ENCODE measurements around the gene OR2A25.

The OR2A25 gene

DNA sequence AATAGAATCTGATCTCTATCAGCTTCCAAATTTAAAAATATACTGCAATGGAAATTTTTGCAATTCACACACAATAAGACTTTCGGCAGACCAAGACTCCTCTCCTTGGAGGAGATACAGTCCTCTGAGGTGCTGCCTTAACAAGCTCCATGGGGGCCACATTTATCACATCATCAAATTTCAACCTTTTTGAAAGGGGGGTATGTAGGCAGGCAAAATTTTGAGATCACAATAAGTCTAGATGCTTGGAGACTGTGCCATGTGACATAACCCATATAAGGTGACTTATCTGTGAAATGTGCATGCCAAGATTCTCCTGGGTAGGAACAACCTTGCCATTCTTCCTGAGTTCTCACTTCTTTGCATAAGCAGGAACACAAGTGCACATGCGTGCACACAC lies 16.4 kb downstream of the OR2A25 start, which contains the start of gene OR2A12:
OR2A12 (plus strand) TSS at position 301 of the 400 bp plus-strand sequence. CDS start 8,830 bp downstream, outside the sequence.
- no peak for DNase-seq

DNA sequence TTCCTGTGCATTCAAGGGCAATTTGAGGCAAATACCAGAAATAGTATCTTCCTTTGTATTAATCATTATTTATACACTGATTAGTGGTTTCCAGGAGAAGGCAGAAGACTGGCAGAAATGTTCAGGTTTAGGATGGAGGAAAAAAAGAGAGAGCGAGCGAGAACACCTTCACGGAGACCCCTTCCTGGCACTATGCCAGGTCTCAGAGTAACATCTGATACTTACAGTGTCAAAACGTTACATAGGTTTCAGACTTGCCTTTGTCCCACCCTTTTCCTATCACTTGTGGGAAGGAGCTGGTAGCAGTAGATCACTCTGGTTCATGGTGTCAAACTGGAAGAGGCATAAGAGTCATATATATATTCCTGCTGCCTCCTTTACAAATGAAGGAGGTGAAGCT lies 17.1 kb downstream of the OR2A25 start:
- DNase-seq: no peak

DNA sequence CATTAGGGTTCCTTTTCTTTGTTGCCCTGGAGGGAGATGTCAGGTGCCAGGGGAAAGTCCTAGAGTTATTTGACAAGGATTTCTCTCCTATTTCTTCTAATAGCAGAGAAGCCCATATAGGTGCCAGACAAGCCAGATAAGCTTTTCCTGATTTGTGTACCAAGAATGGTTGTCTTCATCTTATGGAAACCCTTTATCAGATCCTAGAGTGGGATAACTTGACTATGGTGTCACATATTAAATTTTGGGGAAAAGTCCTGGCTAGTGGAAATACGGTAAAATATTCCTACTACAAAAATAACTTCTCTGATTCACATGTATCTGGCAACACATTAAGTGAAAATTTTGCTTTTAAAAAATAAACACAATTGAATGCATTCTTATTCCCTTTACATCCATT lies 17.6 kb downstream of the OR2A25 start:
- no peak for DNase-seq

DNA sequence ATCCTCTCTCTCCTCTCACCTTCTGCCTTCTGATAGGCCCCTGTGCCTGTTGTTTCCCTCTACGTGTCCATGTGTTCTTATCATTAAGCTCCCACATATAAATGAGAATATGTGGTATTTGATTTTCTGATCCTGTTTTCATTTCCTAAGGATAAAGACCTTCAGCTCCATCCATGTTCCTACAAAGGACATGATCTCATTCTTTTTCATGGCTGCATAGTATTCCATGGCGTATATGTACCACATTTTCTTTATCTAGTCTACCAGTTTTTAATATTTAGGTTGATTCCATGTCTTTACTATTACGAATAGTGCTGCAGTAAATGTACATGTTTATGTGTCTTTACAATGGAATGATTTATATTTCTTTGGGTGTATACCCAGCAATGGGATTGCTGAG lies 21.1 kb downstream of the OR2A25 start:
- no peak for DNase-seq

DNA sequence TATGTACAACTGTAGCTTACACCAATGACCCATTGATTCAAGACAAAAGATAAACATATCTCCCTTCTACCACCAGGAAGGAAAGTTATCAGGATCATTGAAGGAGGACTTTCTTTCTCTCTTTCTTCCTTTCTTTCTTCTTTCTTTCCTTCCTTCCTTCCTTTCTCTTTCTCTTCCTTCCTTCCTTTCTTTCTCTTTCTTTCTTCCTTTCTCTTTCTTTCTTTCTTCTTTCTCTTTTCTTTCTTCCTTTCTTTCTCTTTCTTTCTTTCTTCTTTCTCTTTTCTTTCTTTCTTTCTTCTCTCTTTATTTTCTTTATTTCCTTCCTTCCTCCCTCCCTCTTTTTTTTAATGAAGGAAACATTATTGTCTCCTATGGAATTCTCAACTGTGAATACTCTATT lies 29.2 kb downstream of the OR2A25 start:
- no peak for DNase-seq

DNA sequence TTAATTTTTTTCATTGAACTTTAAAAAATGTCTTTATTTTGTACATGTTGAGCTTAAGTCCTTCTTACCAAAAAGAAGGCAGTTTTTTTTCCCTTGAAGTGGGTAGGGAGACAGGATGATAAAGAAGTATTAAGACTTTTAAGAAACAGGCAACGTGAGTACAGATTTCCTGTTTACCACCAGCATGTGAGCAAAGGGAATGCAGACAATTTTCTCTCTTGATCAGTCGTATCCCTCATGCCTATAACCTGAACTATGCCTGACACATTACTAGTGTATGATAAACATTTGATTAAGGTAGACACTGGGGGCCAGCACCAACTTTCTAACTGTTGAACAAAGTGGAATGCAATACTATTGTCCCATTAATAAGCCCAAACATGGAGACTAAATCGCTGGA lies 31.0 kb downstream of the OR2A25 start:
- DNase-seq: no peak

DNA sequence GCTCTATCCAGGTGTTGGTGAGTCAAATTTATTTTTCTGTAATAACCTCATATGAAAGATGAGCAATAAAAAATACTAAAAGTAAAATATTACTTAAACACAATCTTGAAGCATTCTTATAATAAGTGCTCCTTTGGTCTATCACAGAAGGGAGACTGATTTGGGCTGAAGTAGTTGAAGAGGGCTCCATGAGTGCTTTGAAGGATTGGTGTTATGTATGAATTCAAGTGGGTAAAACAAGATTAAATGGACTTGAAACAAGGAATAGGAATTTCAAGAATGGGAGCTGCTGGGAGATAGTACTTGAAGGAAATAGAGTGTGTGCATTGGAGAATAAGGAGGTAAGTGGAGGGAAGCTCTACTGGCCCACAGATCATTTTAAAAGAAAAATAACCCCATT lies 32.4 kb downstream of the OR2A25 start:
- DNase-seq: no peak

DNA sequence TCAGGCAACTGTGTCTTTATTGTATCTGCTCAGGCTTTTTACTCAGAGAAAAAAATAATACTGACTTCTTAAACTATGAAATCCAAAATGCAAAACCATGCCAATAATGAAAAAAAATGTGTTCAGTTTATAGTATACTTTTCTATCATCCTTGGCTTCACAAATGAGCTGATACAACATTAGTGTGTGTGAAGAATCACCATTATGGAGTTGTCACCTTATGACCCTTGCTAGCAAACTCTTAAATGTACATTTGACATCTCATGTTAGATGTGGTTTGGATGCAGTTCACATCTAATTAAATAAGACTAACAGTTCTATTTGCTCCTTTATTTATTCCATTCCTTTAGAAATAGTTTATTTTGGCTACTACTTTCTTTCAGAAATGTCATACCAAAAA lies 35.6 kb downstream of the OR2A25 start:
- no peak for DNase-seq

DNA sequence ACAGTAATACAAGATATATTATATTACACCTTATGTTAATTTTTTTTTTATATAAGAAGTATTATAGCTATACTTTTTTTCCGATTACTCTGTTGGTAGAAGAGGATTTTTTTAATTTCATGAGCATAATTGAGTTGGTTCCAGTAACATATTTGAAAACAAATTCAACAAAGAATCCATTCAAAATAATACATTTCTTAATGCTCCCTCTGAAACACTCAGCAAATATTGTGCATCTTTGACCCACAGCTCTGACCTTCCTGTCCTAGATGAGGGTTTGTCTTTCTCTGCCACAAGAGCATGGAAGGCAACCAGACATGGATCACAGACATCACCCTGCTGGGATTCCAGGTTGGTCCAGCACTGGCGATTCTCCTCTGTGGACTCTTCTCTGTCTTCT lies 39.7 kb downstream of the OR2A25 start, which contains the start of gene OR2A2:
OR2A2 (plus strand) TSS at position 301 of the 400 bp plus-strand sequence; CDS start at position 301, 0 bp downstream.
- no peak for DNase-seq

DNA sequence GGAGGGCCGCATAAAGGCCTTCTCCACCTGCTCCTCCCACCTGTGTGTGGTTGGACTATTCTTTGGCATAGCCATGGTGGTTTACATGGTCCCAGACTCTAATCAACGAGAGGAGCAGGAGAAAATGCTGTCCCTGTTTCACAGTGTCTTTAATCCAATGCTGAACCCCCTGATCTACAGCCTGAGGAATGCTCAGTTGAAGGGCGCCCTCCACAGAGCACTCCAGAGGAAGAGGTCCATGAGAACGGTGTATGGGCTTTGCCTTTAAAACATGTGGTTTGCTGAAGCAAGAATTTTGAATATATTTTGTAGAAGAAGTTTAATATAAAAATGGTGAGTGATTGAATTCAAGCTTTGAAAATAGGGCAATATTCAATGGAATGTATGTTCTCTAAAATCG lies 40.7 kb downstream of the OR2A25 start:
- no peak for DNase-seq

DNA sequence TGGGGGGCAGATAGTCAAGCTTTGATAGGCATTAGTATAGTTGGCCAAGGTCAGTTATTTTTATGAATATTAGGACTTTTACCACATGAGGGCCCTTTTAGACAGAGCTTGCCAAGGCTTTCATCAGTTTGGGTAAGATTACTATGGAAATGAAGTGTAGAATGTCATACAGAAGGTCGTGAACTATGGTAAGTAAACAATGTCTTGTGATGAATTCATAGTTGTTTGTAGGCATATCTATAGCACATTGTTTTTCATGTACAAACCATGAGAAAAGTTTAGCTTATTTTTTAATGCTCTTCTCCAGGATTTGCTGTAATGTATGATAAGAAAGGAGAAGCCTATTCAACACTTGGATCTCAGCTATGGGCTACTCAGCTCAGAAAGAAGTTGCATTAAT lies 44.0 kb downstream of the OR2A25 start:
- no peak for DNase-seq

DNA sequence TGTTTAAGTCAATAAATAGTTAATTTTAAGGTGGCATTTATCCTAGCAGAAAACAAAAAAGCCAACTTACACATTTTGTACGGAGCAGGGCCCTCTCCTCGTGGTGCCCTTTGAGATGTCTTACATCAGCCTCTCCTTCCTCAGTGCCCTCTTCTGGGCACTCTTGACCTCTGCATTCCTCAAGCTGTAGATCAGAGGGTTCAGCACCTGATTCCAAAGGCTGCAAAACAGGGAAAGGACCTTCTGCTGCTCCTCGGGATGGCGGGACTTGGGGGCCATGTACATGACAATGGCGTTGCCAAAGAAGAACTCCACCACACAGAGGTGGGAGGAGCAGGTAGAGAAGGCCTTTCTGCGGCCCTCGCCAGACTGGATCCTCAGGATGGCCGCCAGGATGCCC lies 48.7 kb downstream of the OR2A25 start:
- DNase-seq: no peak

DNA sequence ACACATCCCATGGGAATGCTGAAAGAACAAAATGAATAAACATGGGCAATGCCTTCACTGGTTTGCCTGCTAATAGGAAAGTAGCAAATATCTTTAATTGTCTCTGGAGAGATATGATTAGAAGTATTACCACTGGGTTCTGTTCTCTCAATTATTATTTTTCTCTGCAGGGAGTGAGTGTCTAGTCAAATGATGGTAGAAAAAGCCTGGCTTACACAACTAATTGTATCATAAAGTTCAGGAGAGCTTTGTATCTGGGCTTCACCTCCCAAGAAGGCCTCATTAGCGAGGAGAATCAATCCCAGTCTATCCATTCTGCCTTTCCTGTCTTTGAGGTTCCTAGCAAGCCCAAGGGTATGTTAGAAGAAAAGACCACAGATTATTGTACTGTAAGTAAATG lies 53.3 kb downstream of the OR2A25 start, which contains the start of gene OR2A14:
OR2A14 (plus strand) TSS at position 301 of the 400 bp plus-strand sequence. CDS start 5,937 bp downstream, outside the sequence.
- DNase-seq: no peak
